SKM-1 (cell line): ENCODE data around the gene MMP20.

Experiments
- DNase-seq: peaks from one replicate; lab custom pipeline; 2025; ENCODE audit not compliant: unreplicated experiment; lab: John Stamatoyannopoulos, UW

Gene MMP20

GRCh38 chr11:102592634-102593581 is 32.2 kb downstream of the MMP20 start:
- peak; percentile 12 for DNase-seq

DNA sequence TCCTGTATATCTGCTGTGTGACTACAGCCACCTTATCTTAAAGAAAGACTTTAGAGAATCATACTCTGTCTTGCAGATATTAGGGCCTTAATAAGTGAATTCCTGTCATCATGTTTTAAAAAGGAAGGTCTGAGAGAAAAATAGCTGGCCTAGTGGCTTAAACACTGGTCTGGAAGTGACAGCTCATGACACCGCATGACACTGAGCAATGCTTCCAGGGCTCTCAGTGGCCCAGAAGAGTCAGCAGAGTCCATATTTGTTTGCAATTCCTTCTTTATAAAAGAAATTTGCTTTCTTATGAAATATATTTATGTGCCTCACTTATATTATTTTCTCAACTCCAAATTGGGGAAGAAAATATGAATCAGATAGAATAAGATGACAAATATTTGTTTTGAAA is 33.0 kb downstream of the MMP20 start:
- no peak for DNase-seq

GRCh38 chr11:102591160-102591718 is 33.9 kb downstream of the MMP20 start:
- DNase-seq, result no peak

GRCh38 chr11:102590276-102591049 is 34.7 kb downstream of the MMP20 start:
- no peak for DNase-seq

DNA sequence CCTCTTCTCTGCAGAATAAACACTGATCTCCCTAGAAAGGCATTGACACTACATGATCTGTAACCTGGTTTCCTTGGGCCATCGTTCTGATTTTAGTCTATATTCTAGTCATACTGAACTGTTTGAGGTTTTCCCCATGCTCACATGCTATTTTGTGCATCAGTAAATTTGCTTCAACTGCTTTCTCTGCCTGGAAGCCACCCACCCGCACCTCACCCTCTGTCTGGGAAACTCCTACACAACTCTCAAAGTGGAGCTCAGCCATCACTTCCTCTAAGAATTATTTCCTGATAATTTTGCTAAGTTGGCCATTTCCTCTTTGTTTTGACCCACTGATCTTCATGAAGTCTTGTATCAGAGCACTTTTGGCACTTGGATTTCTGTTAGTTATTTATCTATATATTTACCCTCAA is 36.1 kb downstream of the MMP20 start:
- no peak for DNase-seq

DNA sequence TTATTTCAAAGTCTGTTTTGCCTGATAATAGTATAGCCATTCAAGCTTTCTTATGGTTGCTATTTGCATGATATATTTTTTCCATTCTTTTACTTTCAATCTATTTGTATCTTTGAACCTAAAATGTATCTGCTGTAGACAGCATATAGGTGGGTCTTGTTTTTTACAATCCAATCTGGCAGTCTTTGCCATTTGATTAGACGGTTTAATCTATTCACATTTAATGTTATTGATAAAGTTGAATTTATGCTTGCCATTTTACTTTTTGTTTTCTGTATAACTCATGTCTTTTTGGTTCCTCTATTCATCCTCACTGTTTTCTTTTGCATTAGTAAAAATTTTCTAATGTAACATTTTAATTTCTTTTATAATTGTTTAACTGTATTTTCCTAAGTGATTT is 37.4 kb downstream of the MMP20 start:
- DNase-seq, result no peak

DNA sequence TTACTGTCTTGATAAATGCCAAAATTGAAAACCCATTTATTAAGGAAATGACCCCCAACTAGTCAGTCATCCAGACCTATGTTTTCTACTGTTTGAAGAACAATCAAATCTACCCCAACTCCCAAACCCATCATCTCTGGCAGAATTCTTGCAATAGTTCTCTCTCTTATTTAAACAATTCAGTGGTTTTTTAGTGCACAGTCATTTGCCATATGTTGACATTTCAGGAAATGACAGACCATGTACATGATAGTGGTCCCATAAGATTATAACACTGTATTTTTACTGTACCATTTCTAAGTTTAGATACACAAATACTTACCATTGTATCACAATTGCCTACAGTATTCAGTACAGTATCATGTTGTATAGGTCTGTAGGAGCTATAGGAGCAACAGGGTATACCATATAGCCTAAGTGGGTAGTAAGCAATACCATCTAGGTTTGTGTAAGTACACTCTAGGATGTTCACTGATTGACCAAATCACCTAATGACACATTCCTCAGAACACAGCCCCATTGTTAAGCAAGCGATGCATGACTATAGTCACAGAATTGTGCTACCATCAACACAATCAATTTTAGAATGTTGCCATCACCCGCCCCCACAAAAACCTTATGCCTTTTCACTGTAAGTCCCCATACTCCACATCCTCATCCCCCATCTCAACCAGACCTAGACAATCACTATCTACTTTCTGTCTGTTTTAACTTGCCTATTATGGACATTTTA is 41.8 kb downstream of the MMP20 start:
- DNase-seq, result no peak

- peak; percentile 6 for DNase-seq
Measured at GRCh38 chr11:102582140-102582539, 43.0 kb downstream of the MMP20 start.

GRCh38 chr11:102581066-102581465 is 44.1 kb downstream of the MMP20 start:
- no peak for DNase-seq

DNA sequence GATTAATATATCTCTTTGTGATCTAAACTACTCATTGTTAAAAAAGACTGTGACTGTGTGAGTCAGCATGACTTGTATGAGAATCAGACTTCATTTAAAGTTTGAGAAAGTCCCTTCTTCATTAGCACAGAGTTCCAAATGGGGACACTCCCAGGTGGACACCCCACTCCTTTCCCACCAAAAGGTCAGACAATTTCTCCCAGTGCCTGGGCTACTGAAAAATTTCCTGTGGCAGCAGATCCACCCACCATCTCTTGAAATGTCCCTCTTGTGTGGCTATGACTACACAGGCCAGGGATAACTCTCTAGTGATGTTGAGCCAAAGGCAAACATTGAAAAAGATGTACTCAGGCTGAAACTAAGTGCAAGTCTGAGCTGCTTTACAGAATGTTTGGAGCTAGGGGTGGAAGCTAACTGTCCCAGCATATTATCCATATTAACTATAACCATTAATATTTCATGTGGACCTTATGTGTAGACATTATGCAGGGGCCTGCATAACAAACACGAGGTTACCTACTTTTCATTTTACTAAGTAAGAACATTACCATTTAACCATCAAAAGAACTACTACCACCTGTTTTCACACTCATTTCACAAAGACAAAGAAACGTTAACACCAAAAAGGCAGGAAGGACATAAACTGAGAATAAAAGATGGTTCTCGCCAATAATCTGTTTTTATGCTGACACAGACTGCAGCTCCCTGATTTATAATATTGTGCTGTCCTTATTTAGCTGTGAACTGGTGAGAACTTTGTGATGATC is 44.8 kb downstream of the MMP20 start:
- no peak for DNase-seq

GRCh38 chr11:102577723-102578122 is 47.4 kb downstream of the MMP20 start:
- DNase-seq, result no peak

- DNase-seq, result peak; percentile 76
Measured at GRCh38 chr11:102577182-102577581, 48.0 kb downstream of the MMP20 start.

GRCh38 chr11:102576350-102576749 is 48.8 kb downstream of the MMP20 start:
- DNase-seq, result no peak

- no peak for DNase-seq
Measured at GRCh38 chr11:102575012-102575411, 50.1 kb downstream of the MMP20 start.

GRCh38 chr11:102573851-102574250 is 51.3 kb downstream of the MMP20 start:
- DNase-seq, result no peak

DNA sequence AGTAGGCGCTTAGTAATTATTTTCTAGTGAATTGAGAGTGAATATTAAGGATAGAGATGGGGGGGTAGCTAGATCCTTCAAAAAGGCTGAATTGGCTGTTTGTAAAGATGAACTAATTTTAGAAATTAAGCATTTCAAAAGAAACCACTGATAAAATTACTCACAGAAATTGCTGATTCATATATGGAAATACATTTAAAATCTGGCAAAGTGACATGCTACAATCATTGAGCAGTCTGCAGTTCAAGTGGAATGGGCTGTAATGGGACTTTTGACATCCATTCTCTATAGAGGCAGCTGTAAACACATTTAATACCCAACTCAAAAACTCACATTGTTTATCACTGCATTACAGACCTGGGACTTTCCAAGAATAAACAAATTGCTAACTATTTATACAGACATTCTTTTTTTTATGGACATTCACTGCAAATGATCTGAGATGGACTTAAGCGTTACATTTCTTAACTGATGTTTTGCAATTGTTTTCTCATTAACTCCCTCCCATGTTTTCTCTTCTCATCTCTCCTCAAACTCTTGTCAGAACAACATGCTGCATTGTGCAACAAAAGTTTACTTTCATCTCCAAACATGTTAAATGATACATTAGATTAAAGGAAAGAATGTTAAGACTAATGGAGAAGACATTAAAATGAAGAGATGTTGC is 52.4 kb downstream of the MMP20 start:
- DNase-seq, result no peak

DNA sequence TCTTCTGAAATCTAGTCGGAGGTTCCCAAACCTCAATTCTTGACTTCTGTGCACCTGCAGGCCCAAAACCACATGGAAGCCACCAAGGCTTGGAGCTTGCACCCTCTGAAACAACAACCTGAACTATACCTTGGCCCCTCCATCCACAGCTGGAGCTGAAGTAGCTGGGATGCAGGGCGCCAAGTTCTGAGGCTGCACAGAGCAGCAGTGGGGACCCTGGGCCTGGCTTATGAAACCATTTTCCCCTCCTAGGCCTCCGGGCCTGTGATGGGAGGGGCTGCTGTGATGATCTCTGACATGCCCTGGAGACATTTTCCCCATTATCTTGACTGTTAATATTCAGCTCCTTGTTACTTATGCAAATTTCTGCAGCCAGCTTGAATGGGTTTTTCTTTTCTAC is 56.3 kb downstream of the MMP20 start:
- no peak for DNase-seq

DNA sequence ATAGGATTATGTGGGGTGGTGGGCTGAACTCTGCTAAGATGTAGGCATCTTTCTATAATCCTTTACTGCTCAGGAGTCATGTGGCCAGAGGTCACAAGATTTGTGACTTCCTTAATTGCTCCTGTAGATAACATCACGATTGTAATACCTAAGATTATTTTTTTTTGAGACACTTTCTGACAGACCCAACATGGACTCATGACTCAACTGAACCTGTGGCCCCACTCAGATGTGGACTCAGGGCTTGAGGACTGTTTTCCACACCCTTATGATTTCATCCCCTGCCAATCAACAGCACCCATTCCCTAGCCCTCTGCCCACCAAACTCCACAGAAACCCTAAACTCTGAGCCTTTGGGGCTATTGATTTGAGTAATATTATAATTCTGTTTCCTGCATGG is 59.0 kb downstream of the MMP20 start:
- no peak for DNase-seq

GRCh38 chr11:102564110-102564509 is 61.0 kb downstream of the MMP20 start:
- DNase-seq, result no peak

- no peak for DNase-seq
Measured at GRCh38 chr11:102561636-102562035, 63.5 kb downstream of the MMP20 start.
